ENCODE measurements around the gene RHOXF2. TPM values are rescaled to one million over a fixed set of nuclear protein-coding genes. Genes with fewer than 3 reads are reported as not detected.
"Not testable (repeated sequence)": the region's sequence is repeated elsewhere in the genome, so short reads cannot be mapped to it uniquely, and the experiment has no call there.

RHOXF2 gene
- not detected for total RNA-seq
- long read RNA-seq, result 0 reads

GRCh38 chrX:120158313-120158712 lies at the start of gene RHOXF2:
TSS of gene RHOXF2 (plus strand) at chrX:120158613. CDS start at chrX:120158751, 138 bp downstream.
- ATAC-seq; intact Hi-C loops (cut with DNase I); DNase-seq: not testable (repeated sequence)

GRCh38 chrX:120109378-120109777 lies 49.0 kb upstream of the RHOXF2 start:
- no peak for DNase-seq
- intact Hi-C loops (cut with DNase I), result no loop called here

GRCh38 chrX:120111611-120112010 lies 46.8 kb upstream of the RHOXF2 start:
- DNase-seq, result no peak
- intact Hi-C loops (cut with DNase I), result no loop called here
- ATAC-seq, result no peak

More at GRCh38 chrX:120109378-120109777, 49.0 kb upstream of the RHOXF2 start:
- ATAC-seq, result no peak

- no peak for ATAC-seq
- no peak for DNase-seq
- intact Hi-C loops (cut with DNase I), result no loop called here
These were observed 42.9 kb upstream of the RHOXF2 start, which contains the start of gene RHOXF1 for GRCh38 chrX:120115438-120115963. TSS of gene RHOXF1 (minus strand) at chrX:120115913. CDS start at chrX:120115862, 51 bp downstream.

- no peak for ATAC-seq
- intact Hi-C loops (cut with DNase I), result no loop called here
- no peak for DNase-seq
These were observed 38.2 kb upstream of the RHOXF2 start for GRCh38 chrX:120120223-120120622.

- DNase-seq (peak; percentile 32), ATAC-seq (peak; percentile 32 to 38)
- intact Hi-C loops (cut with DNase I), result no loop called here
These were observed 33.0 kb upstream of the RHOXF2 start for GRCh38 chrX:120125444-120125843.

- intact Hi-C loops (cut with DNase I); ATAC-seq; DNase-seq: not testable (repeated sequence)
These were observed 30.0 kb upstream of the RHOXF2 start for GRCh38 chrX:120128306-120128846.

- DNase-seq (no peak), ATAC-seq (no peak)
- intact Hi-C loops (cut with DNase I), result no loop called here
These were observed 22.3 kb upstream of the RHOXF2 start for GRCh38 chrX:120136128-120136527.

- ATAC-seq (no peak), DNase-seq (no peak)
- intact Hi-C loops (cut with DNase I), result no loop called here
These were observed 21.6 kb upstream of the RHOXF2 start for GRCh38 chrX:120136840-120137239.

GRCh38 chrX:120137439-120137838 lies 21.0 kb upstream of the RHOXF2 start:
- ATAC-seq (no peak), DNase-seq (no peak)
- intact Hi-C loops (cut with DNase I), result no loop called here

- intact Hi-C loops (cut with DNase I), result loop anchor here in 1 of 2 donors (10.0 kb wide), 2 partner anchors 126 to 156 kb away; no protein-coding TSS in a partner anchor
These were observed 18.0 kb upstream of the RHOXF2 start for GRCh38 chrX:120140293-120140981.

GRCh38 chrX:120144178-120144844 lies 14.1 kb upstream of the RHOXF2 start:
- DNase-seq (no peak), ATAC-seq (peak in 1 of 2 donors; percentile 68)
- intact Hi-C loops (cut with DNase I), result loop anchor here in 1 of 2 donors (10.0 kb wide), 2 partner anchors 130 to 160 kb away; no protein-coding TSS in a partner anchor

More at GRCh38 chrX:120140293-120140981, 18.0 kb upstream of the RHOXF2 start:
- ATAC-seq (no peak), DNase-seq (no peak)

GRCh38 chrX:120145295-120145925 lies 13.0 kb upstream of the RHOXF2 start:
- ATAC-seq, result no peak
- intact Hi-C loops (cut with DNase I), result loop anchor here in 1 of 2 donors (10.0 kb wide), 2 partner anchors 131 to 161 kb away; no protein-coding TSS in a partner anchor
- no peak for DNase-seq

GRCh38 chrX:120146323-120146722 lies 12.1 kb upstream of the RHOXF2 start:
- intact Hi-C loops (cut with DNase I), result loop anchor here in 1 of 2 donors (10.0 kb wide), 2 partner anchors 132 to 162 kb away; no protein-coding TSS in a partner anchor
- DNase-seq, ATAC-seq: not testable (repeated sequence)

- intact Hi-C loops (cut with DNase I), result loop anchor here in 1 of 2 donors (10.0 kb wide), 2 partner anchors 133 to 163 kb away; no protein-coding TSS in a partner anchor
- DNase-seq, result no peak
- no peak for ATAC-seq
These were observed 10.9 kb upstream of the RHOXF2 start for GRCh38 chrX:120147537-120147936.

GRCh38 chrX:120150109-120150744 lies 8.2 kb upstream of the RHOXF2 start:
- intact Hi-C loops (cut with DNase I), result not testable (repeated sequence)

GRCh38 chrX:120159086-120159485 lies 673 bp downstream of the RHOXF2 start:
- DNase-seq; ATAC-seq; intact Hi-C loops (cut with DNase I): not testable (repeated sequence)

More at GRCh38 chrX:120150109-120150744, 8.2 kb upstream of the RHOXF2 start:
- peak; percentile 27 to 34 for ATAC-seq
- not testable (repeated sequence) for DNase-seq

- intact Hi-C loops (cut with DNase I); ATAC-seq; DNase-seq: not testable (repeated sequence)
These were observed 34.8 kb downstream of the RHOXF2 start for GRCh38 chrX:120193254-120193653.
